Hepatocyte (in vitro differentiated cells): ENCODE data around the gene PGPEP1. TPM values are rescaled to one million over a fixed set of nuclear protein-coding genes. Genes with fewer than 3 reads are reported as not detected.

Experiments used
- DNase-seq: peaks from one replicate; pipeline ENCODE4 v3.0.0-alpha.2; 2016; ENCODE audit warnings: low spot score
- H2AFZ ChIP-seq: fragments of 200-600 bp; sonication (generic); 2 replicates; pipeline ENCODE4 v1.6.0; 2016; ENCODE audit warnings: antibody characterized with exemption, mild to moderate bottlenecking
- H3K27ac ChIP-seq: fragments of 200-600 bp; sonication (generic); 2 replicates; pipeline ENCODE4 v1.5.1; 2016; ENCODE audit warnings: mild to moderate bottlenecking
- H3K27me3 ChIP-seq: fragments of 200-600 bp; sonication (generic); 2 replicates; pipeline ENCODE4 v1.6.1; 2016
- H3K36me3 ChIP-seq: fragments of 200-600 bp; sonication (generic); replicated peaks from 2 replicates; pipeline ENCODE4 v1.5.1; 2016; ENCODE audit warnings: low read depth; ENCODE audit not compliant: insufficient read depth
- H3K4me1 ChIP-seq: fragments of 200-600 bp; sonication (generic); 2 replicates; pipeline ENCODE4 v1.5.1; 2016; ENCODE audit warnings: mild to moderate bottlenecking, moderate library complexity; ENCODE audit not compliant: insufficient read depth
- H3K4me2 ChIP-seq: fragments of 200-600 bp; sonication (generic); 2 replicates; pipeline ENCODE4 v1.6.0; 2016
- H3K4me3 ChIP-seq: fragments of 200-600 bp; sonication (generic); 2 replicates; pipeline ENCODE4 v1.5.1; 2016; ENCODE audit warnings: mild to moderate bottlenecking
- H3K79me2 ChIP-seq: fragments of 200-600 bp; sonication (generic); 2 replicates; pipeline ENCODE4 v1.6.0; 2017; ENCODE audit warnings: mild to moderate bottlenecking
- H3K9me2 ChIP-seq: fragments of 200-600 bp; sonication (generic); replicated peaks from 2 replicates; pipeline ENCODE4 v1.6.0; 2017; ENCODE audit warnings: mild to moderate bottlenecking; ENCODE audit not compliant: insufficient read depth
- H3K9me3 ChIP-seq: fragments of 200-600 bp; sonication (generic); 2 replicates; pipeline ENCODE4 v1.5.1; 2016; ENCODE audit warnings: low read depth, mild to moderate bottlenecking
- H4K20me1 ChIP-seq: fragments of 200-600 bp; sonication (generic); 2 replicates; pipeline ENCODE4 v1.6.0; 2016; ENCODE audit warnings: mild to moderate bottlenecking; ENCODE audit not compliant: insufficient read depth, poor library complexity, severe bottlenecking
- CTCF ChIP-seq: fragments of 200-600 bp; sonication (generic); IDR thresholded peaks from 2 replicates; pipeline ENCODE4 v1.5.1; 2016; ENCODE audit warnings: antibody characterized with exemption, mild to moderate bottlenecking; ENCODE audit not compliant: poor library complexity
- EZH2 ChIP-seq: fragments of 200-600 bp; sonication (generic); IDR thresholded peaks from 2 replicates; pipeline ENCODE4 v1.6.1; 2016; ENCODE audit warnings: antibody characterized with exemption, mild to moderate bottlenecking, borderline replicate concordance
- EZH2phosphoT487 ChIP-seq: fragments of 200-600 bp; sonication (generic); IDR thresholded peaks from one replicate; pipeline ENCODE4 v1.6.1; 2018; ENCODE audit warnings: antibody characterized with exemption, mild to moderate bottlenecking, low read depth, moderate library complexity; ENCODE audit not compliant: unreplicated experiment, severe bottlenecking
- WGBS: methylation state at CpG from one replicate; pipeline ENCODE4 v1.1.6; 2016; ENCODE audit warnings: low lambda C conversion rate; ENCODE audit errors: missing lambda C conversion rate; 5-methylcytosine and 5-hydroxymethylcytosine counted together
- polyA plus RNA-seq: library from polyadenylated mRNA; unstranded; fragments of >200 nt; fragmentation: Nextera tagmentation; extraction: Ambion mirVana; gene quantifications from 2 replicates; pipeline ENCODE4 v1.2.1, GENCODE V29; 2016
- total RNA-seq: library from RNA; depleted of rRNA; stranded (reverse); fragments of >200 nt; gene quantifications from 2 replicates; pipeline ENCODE4 v1.2.3, GENCODE V29; 2014

The PGPEP1 gene
- total and polyA plus RNA-seq, 2 experiments from 2014 or later, result 26.8 to 36.1 TPM

DNA sequence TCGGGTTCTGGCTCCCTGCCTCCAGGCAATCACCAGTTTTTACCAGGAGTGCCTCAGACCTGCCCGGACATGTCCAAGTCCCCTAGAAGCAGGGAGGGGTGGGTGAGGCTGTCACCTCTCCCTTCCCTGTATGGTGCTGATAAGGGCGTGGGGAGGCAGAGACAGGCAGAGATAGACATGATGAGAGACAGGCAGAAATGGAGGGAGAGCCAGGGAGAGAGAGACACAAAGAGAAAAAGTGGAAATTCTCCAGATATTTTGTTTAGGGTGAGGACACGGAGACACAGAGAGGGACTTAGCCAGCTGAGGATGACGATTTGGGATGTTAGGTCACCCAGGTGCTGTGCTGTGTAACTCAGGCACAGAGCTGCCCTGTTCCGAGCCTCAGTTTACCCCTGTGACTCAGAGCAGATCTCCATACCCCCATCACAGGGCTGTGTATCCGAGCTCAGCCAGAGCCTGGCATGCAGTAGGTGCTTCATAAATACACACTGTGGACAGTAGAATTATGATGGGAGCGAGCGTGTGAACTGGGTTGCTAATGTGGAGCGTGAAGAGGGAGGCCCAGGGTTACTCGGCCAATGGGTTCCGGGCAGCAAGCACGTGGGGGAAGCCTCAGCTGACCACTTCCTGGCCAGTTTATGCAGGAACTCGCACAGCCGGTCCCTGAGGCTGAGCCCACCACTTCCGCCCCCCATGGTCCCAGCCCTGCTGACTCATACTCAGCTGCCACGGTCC is 33.7 kb downstream of the PGPEP1 start:
- no peaks in the 10 kb centered on the region for H3K27me3 ChIP-seq
- no peaks in the 10 kb centered on the region for H4K20me1 ChIP-seq
- H3K27ac ChIP-seq, result peak overlapping the region; percentile 94
- H3K4me1 ChIP-seq, result peaks cover 20% of the 10 kb centered on the region
- H3K4me2 ChIP-seq, result peak overlapping the region; percentile 26
- H3K79me2 ChIP-seq, result no peaks in the 10 kb centered on the region
- DNase-seq, result peak; percentile 92
- H2AFZ ChIP-seq, result no peak overlapping the region
- H3K9me3 ChIP-seq, result no peaks in the 10 kb centered on the region
- no peaks in the 10 kb centered on the region for H3K9me2 ChIP-seq
- H3K36me3 ChIP-seq, result no peaks in the 10 kb centered on the region
- TF ChIP-seq EZH2phosphoT487 (no peak), CTCF (no peak)
- 35% methylated on average over 17 of the region's 17 CpGs for WGBS
- H3K4me3 ChIP-seq, result no peak overlapping the region

GRCh38 chr19:18377026-18377425 is 36.6 kb downstream of the PGPEP1 start:
- Histone ChIP-seq H3K4me1 (peaks cover 29% of the 10 kb centered on the region), H3K9me2 (no peaks in the 10 kb centered on the region), H3K4me2 (no peak overlapping the region), H3K4me3 (no peak overlapping the region), H3K27ac (peak overlapping the region; percentile 94), H3K27me3 (no peaks in the 10 kb centered on the region), H3K36me3 (no peaks in the 10 kb centered on the region), H4K20me1 (no peaks in the 10 kb centered on the region), H3K79me2 (no peaks in the 10 kb centered on the region), H3K9me3 (no peaks in the 10 kb centered on the region), H2AFZ (no peak overlapping the region)
- WGBS, result 66% methylated on average over 6 of the region's 6 CpGs
- TF ChIP-seq EZH2, result no peak
- TF ChIP-seq CTCF, result no peak
- no peak for TF ChIP-seq EZH2phosphoT487
- no peak for DNase-seq

DNA sequence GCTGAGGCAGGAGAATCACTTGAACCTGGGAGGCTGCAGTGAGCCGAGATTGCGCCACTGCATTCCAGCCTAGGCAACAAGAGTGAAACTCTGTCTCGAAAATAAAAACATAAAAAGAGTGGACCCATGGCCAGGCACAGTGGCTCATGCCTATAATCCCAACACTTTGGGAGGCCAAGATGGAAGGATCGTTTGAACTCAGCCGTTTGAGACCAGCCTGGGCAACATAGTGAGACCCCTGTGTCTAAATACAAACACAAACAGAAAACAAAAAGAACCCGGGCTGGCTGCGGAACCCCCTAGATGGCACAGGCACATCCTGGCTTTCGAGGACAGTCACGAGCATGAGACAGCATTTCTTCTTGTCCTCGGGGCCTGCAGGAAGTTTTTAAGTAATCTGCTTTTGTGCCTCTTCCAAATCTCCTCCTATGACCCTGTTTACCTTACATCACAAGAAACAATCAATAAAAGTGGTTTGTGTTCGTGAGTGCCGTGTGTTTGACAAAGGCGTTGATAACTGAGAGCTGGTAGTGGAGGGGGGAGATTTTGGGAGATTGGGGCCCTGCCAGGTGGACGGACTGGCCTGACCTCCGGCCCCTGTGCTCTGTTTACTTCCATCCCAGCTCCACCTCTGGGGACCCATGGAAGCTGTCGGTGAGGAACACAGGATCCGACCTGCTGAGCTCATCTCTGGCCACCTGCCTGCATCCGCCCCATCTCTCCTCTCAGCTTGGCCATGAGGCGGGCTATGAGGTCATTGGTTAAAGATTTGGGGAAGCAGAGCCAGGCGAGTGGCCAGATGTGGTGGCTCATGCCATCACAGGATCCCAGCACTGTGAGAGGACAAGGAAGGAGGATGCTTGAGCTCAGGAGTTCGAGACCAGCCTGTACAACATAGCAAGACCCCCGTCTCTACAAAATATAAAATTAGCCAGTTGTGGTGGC is 39.7 kb downstream of the PGPEP1 start:
- no peaks in the 10 kb centered on the region for H3K9me3 ChIP-seq
- H4K20me1 ChIP-seq, result no peaks in the 10 kb centered on the region
- H3K27ac ChIP-seq, result peak overlapping the region; percentile 71
- H3K4me2 ChIP-seq, result no peak overlapping the region
- peak; percentile 84 for DNase-seq
- TF ChIP-seq EZH2 (no peak), CTCF (no peak), EZH2phosphoT487 (no peak)
- H3K4me1 ChIP-seq, result peaks cover 15% of the 10 kb centered on the region
- no peaks in the 10 kb centered on the region for H3K36me3 ChIP-seq
- H2AFZ ChIP-seq, result no peak overlapping the region
- no peaks in the 10 kb centered on the region for H3K9me2 ChIP-seq
- 54% methylated on average over 22 of the region's 22 CpGs for WGBS
- H3K79me2 ChIP-seq, result no peaks in the 10 kb centered on the region
- no peak overlapping the region for H3K4me3 ChIP-seq
- no peaks in the 10 kb centered on the region for H3K27me3 ChIP-seq
